GM12891 (cell line): ENCODE data around the gene SAP30BP.

Experiments used
- PAX5 ChIP-seq: IDR thresholded peaks from 2 replicates; pipeline ENCODE4 v1.6.1; 2011; ENCODE audit warnings: low read length, moderate library complexity, mild to moderate bottlenecking; ENCODE audit not compliant: insufficient read depth, severe bottlenecking
- POLR2A ChIP-seq: IDR thresholded peaks from 2 replicates; pipeline ENCODE4 v1.6.1; 2011; ENCODE audit warnings: low read depth, low read length, control low read depth
- POLR2AphosphoS5 ChIP-seq: IDR thresholded peaks from 2 replicates; pipeline ENCODE4 v1.6.1; 2011; ENCODE audit warnings: low read depth, low read length, control low read depth
- POU2F2 ChIP-seq: IDR thresholded peaks from 2 replicates; pipeline ENCODE4 v1.6.1; 2011; ENCODE audit warnings: low read depth, mild to moderate bottlenecking, control low read depth, low read length, moderate library complexity
- SPI1 ChIP-seq: IDR thresholded peaks from 2 replicates; pipeline ENCODE4 v1.6.1; 2011; ENCODE audit warnings: low read depth, low read length, control low read depth
- TAF1 ChIP-seq: IDR thresholded peaks from 2 replicates; pipeline ENCODE4 v1.6.1; 2011; ENCODE audit warnings: low read depth, low read length, control low read depth

GRCh38 chr17:75672011-75672410 is 4.9 kb downstream of the SAP30BP start:
- TF ChIP-seq POLR2A (no peak), POLR2AphosphoS5 (no peak), TAF1 (no peak), POU2F2 (no peak), SPI1 (no peak), PAX5 (no peak)
